Measurements from ENCODE around the gene RRP9.

GRCh38 chr3:51968170-51968775, 26.6 kb upstream of the RRP9 start:
- TF ChIP-seq CTCF (conservative IDR thresholded peaks at IDR 0.05 in 1 of 2, IDR thresholded peaks at IDR 0.05 in 1 of 2; ENCODE audit: extremely low read depth in 1 of 2, insufficient read depth in 1 of 2, low read depth in 1 of 2, low read length in 2 of 2) = no peak
- TF ChIP-seq EZH2 (IDR thresholded peaks at IDR 0.05; ENCODE audit: borderline replicate concordance, low read length) = no peak
